ENCODE results near the gene PIK3CG. TPM values are rescaled to one million over a fixed set of nuclear protein-coding genes. Genes with fewer than 3 reads are reported as not detected.

PIK3CG gene
- polyA plus RNA-seq, 3 donors, result 17.9 to 31.2 (median 20.7) TPM

DNA sequence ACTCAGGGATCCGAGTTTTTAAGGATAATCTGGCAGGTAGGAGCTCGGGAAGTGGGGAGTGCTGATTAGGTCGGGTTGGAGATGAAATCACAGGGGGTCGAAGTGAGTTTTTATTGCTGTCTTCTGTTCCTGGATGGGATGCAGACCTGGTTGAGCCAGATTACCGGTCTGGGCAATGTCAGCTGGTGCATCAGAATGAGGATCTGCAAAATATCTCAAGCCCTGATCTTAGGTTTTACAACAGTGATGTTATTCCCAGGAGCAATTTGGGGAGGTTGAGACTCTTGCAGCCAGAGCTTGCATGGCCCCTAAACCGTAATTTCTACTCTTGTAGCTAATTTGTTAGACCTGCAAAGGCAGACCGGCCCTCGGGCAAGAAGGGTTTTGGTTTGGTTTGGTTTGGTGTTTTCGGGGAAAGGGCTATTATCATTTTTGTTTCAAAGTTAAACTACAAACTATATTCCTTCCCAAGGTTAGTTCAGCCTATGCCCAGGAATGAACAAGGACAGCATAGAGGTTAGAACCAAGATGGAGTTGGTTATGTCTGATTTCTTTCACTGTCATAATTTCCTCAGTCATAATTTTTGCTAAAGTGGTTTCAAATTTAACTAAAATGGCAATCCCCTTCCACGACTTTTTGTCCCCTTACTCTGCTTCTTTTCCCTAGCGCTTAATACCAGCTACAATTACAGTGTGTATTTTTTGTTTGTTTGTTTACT is 20.6 kb upstream of the PIK3CG start:
- H3K4me1 ChIP-seq (ENCODE audit: control insufficient read depth in 1 of 2, insufficient read depth in 2 of 2, low read length in 2 of 2), result no peaks in the 10 kb centered on the region
- H3K4me3 Mint-ChIP-seq, result no peak overlapping the region
- no peak overlapping the region for H2AFZ ChIP-seq (ENCODE audit: insufficient read depth, low read depth, low read length, poor library complexity, severe bottlenecking)
- no peak for DNase-seq
- peaks cover 0 to 4% (median 2%) of the 10 kb centered on the region in 3 donors for H3K27me3 Mint-ChIP-seq (ENCODE audit: low read depth in 3 of 3)
- WGBS (ENCODE audit: insufficient coverage), result 96% methylated on average over 5 of the region's 11 CpGs
- H3K27ac Mint-ChIP-seq, result no peak overlapping the region
- no peaks in the 10 kb centered on the region for H3K36me3 Mint-ChIP-seq
- no peaks in the 10 kb centered on the region for H3K9me3 ChIP-seq (replicated peaks in 1 of 2; ENCODE audit: control insufficient read depth in 1 of 2, insufficient read depth in 1 of 2, low read length in 2 of 2)
- H3K36me3 ChIP-seq (replicated peaks in 1 of 2; ENCODE audit: control insufficient read depth in 1 of 2, insufficient read depth in 2 of 2, low read length in 2 of 2), result no peaks in the 10 kb centered on the region
- H3K9me3 Mint-ChIP-seq, result peaks cover 0 to 2% (median 0%) of the 10 kb centered on the region in 7 donors
- H4K20me1 ChIP-seq (ENCODE audit: insufficient read depth, low read length), result no peaks in the 10 kb centered on the region
- no peak overlapping the region for H3K27ac ChIP-seq (ENCODE audit: low read depth in 1 of 2, low read length in 2 of 2)
- H3K79me2 ChIP-seq (ENCODE audit: insufficient read depth, low read length), result no peaks in the 10 kb centered on the region
- no peak overlapping the region for H3K4me2 ChIP-seq (replicated peaks; ENCODE audit: extremely low read depth, low read length, poor library complexity, severe bottlenecking)
- no peak overlapping the region for H3K4me3 ChIP-seq (replicated peaks in 1 of 3; ENCODE audit: low read depth in 2 of 3, low read length in 3 of 3)
- peaks cover 3% of the 10 kb centered on the region for H3K4me1 Mint-ChIP-seq
- no peaks in the 10 kb centered on the region for H3K27me3 ChIP-seq (ENCODE audit: control insufficient read depth in 2 of 2, insufficient read depth in 2 of 2, low read length in 2 of 2)
- TF ChIP-seq, protein P1, sequence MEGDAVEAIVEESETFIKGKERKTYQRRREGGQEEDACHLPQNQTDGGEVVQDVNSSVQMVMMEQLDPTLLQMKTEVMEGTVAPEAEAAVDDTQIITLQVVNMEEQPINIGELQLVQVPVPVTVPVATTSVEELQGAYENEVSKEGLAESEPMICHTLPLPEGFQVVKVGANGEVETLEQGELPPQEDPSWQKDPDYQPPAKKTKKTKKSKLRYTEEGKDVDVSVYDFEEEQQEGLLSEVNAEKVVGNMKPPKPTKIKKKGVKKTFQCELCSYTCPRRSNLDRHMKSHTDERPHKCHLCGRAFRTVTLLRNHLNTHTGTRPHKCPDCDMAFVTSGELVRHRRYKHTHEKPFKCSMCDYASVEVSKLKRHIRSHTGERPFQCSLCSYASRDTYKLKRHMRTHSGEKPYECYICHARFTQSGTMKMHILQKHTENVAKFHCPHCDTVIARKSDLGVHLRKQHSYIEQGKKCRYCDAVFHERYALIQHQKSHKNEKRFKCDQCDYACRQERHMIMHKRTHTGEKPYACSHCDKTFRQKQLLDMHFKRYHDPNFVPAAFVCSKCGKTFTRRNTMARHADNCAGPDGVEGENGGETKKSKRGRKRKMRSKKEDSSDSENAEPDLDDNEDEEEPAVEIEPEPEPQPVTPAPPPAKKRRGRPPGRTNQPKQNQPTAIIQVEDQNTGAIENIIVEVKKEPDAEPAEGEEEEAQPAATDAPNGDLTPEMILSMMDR (IDR thresholded peaks at IDR 0.05), result no peak
- no peak overlapping the region for H3K9ac ChIP-seq (ENCODE audit: insufficient read depth, low read length, poor library complexity, severe bottlenecking)
- intact Hi-C loops (cut with micrococcal nuclease), result no loop called here

DNA sequence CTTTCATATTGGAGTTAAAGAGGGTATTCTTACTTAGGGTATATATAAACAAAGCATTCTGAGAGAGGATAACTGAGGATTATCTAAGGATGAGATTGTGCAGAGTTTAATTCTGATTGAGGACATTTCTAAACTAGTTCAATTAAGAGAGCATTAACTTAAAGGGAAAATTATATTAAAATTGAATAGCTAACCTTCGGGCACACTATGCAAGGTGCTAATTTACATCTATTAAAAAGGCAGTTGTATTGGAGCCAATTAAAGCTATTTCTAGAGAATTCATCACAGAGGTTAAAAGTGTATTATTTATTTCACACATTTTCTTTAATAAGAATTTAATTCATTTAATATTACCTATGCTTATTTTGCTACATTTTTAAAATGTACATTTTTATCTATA is 17.0 kb upstream of the PIK3CG start:
- Histone ChIP-seq H3K4me2 (replicated peaks; ENCODE audit: extremely low read depth, low read length, poor library complexity, severe bottlenecking) (no peak overlapping the region), H3K9me3 (replicated peaks in 1 of 2; ENCODE audit: control insufficient read depth in 1 of 2, insufficient read depth in 1 of 2, low read length in 2 of 2) (no peaks in the 10 kb centered on the region), H3K4me3 (replicated peaks in 1 of 3; ENCODE audit: low read depth in 2 of 3, low read length in 3 of 3) (no peak overlapping the region), H3K9ac (ENCODE audit: insufficient read depth, low read length, poor library complexity, severe bottlenecking) (no peak overlapping the region), H3K4me1 (ENCODE audit: control insufficient read depth in 1 of 2, insufficient read depth in 2 of 2, low read length in 2 of 2) (no peaks in the 10 kb centered on the region), H2AFZ (ENCODE audit: insufficient read depth, low read depth, low read length, poor library complexity, severe bottlenecking) (no peak overlapping the region), H4K20me1 (ENCODE audit: insufficient read depth, low read length) (no peaks in the 10 kb centered on the region), H3K27me3 (ENCODE audit: control insufficient read depth in 2 of 2, insufficient read depth in 2 of 2, low read length in 2 of 2) (no peaks in the 10 kb centered on the region), H3K79me2 (ENCODE audit: insufficient read depth, low read length) (no peaks in the 10 kb centered on the region), H3K27ac (ENCODE audit: low read depth in 1 of 2, low read length in 2 of 2) (no peak overlapping the region), H3K36me3 (replicated peaks in 1 of 2; ENCODE audit: control insufficient read depth in 1 of 2, insufficient read depth in 2 of 2, low read length in 2 of 2) (no peaks in the 10 kb centered on the region)
- no peak overlapping the region for H3K27ac Mint-ChIP-seq
- H3K36me3 Mint-ChIP-seq, result no peaks in the 10 kb centered on the region
- WGBS (ENCODE audit: insufficient coverage), result no CpG with 5 or more reads among the region's 1 CpG
- TF ChIP-seq, protein P1 (IDR thresholded peaks at IDR 0.05), result no peak
- peaks cover 0 to 7% (median 2%) of the 10 kb centered on the region in 7 donors for H3K9me3 Mint-ChIP-seq
- H3K27me3 Mint-ChIP-seq (ENCODE audit: low read depth in 3 of 3), result peaks cover 0 to 4% (median 2%) of the 10 kb centered on the region in 3 donors
- H3K4me1 Mint-ChIP-seq, result peaks cover 3% of the 10 kb centered on the region
- H3K4me3 Mint-ChIP-seq, result no peak overlapping the region
- intact Hi-C loops (cut with micrococcal nuclease), result no loop called here
- no peak for DNase-seq

All from CD14-positive monocyte (primary cell).